CD14-positive monocyte (primary cell): ENCODE data around the gene B4GALT1. TPM values are rescaled to one million over a fixed set of nuclear protein-coding genes. Genes with fewer than 3 reads are reported as not detected.
A peak's percentile ranks its signal among the peaks of the same experiment; 100 is the strongest.

ENCODE experiments used
- DNase-seq, 3 donors: peaks; one replicate each; pipeline ENCODE4 v3.0.0-alpha.2; 2011 to 2022
- H2AFZ ChIP-seq: 2 replicates; pipeline ENCODE4 v1.6.0; 2012; ENCODE audit warnings: mild to moderate bottlenecking, low read depth, low read length, inconsistent platforms; ENCODE audit not compliant: insufficient read depth, poor library complexity, severe bottlenecking
- H3K27ac ChIP-seq, 2 donors: 1 replicate in 1 of 2; 2 replicates in 1 of 2; pipeline ENCODE4 v1.5.1; 2012 to 2013; ENCODE audit warnings: low read length in 2 of 2, control low read depth in 1 of 2, inconsistent platforms in 1 of 2, low read depth in 1 of 2, mild to moderate bottlenecking in 1 of 2
- H3K27me3 ChIP-seq, 2 donors: one replicate each; pipeline versions ENCODE4 v1.6.0 to v1.6.1; 2011 to 2013; ENCODE audit warnings: low read length in 2 of 2; ENCODE audit not compliant: control insufficient read depth in 2 of 2, insufficient read depth in 2 of 2
- H3K36me3 ChIP-seq, 2 donors: replicated peaks in 1 of 2; 1 replicate in 1 of 2; 2 replicates in 1 of 2; pipeline versions ENCODE4 v1.5.1 to v1.6.1; 2012 to 2013; ENCODE audit warnings: low read length in 2 of 2, control low read depth in 1 of 2, inconsistent platforms in 1 of 2, mild to moderate bottlenecking in 1 of 2; ENCODE audit not compliant: insufficient read depth in 2 of 2, control insufficient read depth in 1 of 2
- H3K4me1 ChIP-seq, 2 donors: 1 replicate in 1 of 2; 2 replicates in 1 of 2; pipeline versions ENCODE4 v1.5.1 to v1.6.1; 2012 to 2013; ENCODE audit warnings: low read length in 2 of 2, control low read depth in 1 of 2, inconsistent platforms in 1 of 2, mild to moderate bottlenecking in 1 of 2, moderate library complexity in 1 of 2; ENCODE audit not compliant: insufficient read depth in 2 of 2, control insufficient read depth in 1 of 2
- H3K4me2 ChIP-seq: replicated peaks from 2 replicates; pipeline ENCODE3; 2012; ENCODE audit warnings: low read length, moderate library complexity, mild to moderate bottlenecking; ENCODE audit not compliant: poor library complexity, severe bottlenecking; ENCODE audit errors: extremely low read depth
- H3K4me3 ChIP-seq, 3 experiments: fragments of 200-600 bp in 1 of 3; sonication (generic) in 1 of 3; replicated peaks in 1 of 3; 1 replicate in 2 of 3; 2 replicates in 1 of 3; pipeline ENCODE4 v1.5.1; 2011 to 2013; ENCODE audit warnings: low read length in 3 of 3, mild to moderate bottlenecking in 3 of 3, control low read depth in 2 of 3, low read depth in 2 of 3, inconsistent platforms in 1 of 3, moderate library complexity in 1 of 3
- H3K79me2 ChIP-seq: 2 replicates; pipeline ENCODE4 v1.6.0; 2012; ENCODE audit warnings: mild to moderate bottlenecking, control low read depth, inconsistent platforms, low read length, moderate library complexity; ENCODE audit not compliant: insufficient read depth
- H3K9ac ChIP-seq: 2 replicates; pipeline ENCODE4 v1.6.0; 2017; ENCODE audit warnings: low read length, mild to moderate bottlenecking; ENCODE audit not compliant: insufficient read depth, poor library complexity, severe bottlenecking
- H3K9me3 ChIP-seq, 2 donors: replicated peaks in 1 of 2; 1 replicate in 1 of 2; 2 replicates in 1 of 2; pipeline versions ENCODE4 v1.5.1 to v1.6.1; 2012 to 2013; ENCODE audit warnings: low read length in 2 of 2, control low read depth in 1 of 2; ENCODE audit not compliant: control insufficient read depth in 1 of 2, insufficient read depth in 1 of 2
- H4K20me1 ChIP-seq: 2 replicates; pipeline ENCODE4 v1.6.0; 2012; ENCODE audit warnings: mild to moderate bottlenecking, low read length, control low read depth, moderate library complexity; ENCODE audit not compliant: insufficient read depth
- H3K27ac Mint-ChIP-seq, 7 donors: one replicate each; pipeline ENCODE4 v1.8.0; 2020; ENCODE audit warnings: mild to moderate bottlenecking in 7 of 7, mixed read lengths in 7 of 7, moderate library complexity in 6 of 7, inconsistent platforms in 2 of 7
- H3K27me3 Mint-ChIP-seq, 3 donors: one replicate each; pipeline ENCODE4 v1.8.0; 2021 to 2022; ENCODE audit warnings: low read depth in 3 of 3, mild to moderate bottlenecking in 3 of 3, mixed read lengths in 3 of 3, moderate library complexity in 3 of 3, inconsistent platforms in 1 of 3
- H3K36me3 Mint-ChIP-seq, 2 donors: one replicate each; pipeline ENCODE4 v1.8.0; 2020; ENCODE audit warnings: mixed read lengths in 2 of 2, inconsistent platforms in 1 of 2, mild to moderate bottlenecking in 1 of 2
- H3K4me1 Mint-ChIP-seq: one replicate; pipeline ENCODE4 v1.8.0; 2020; ENCODE audit warnings: mild to moderate bottlenecking, mixed read lengths
- H3K4me3 Mint-ChIP-seq, 2 donors: one replicate each; pipeline ENCODE4 v1.8.0; 2020; ENCODE audit warnings: mild to moderate bottlenecking in 2 of 2, mixed read lengths in 2 of 2, moderate library complexity in 1 of 2
- H3K9me3 Mint-ChIP-seq, 7 donors: one replicate each; pipeline ENCODE4 v1.8.0; 2020 to 2022; ENCODE audit warnings: mixed read lengths in 7 of 7, mild to moderate bottlenecking in 6 of 7, moderate library complexity in 6 of 7, inconsistent platforms in 2 of 7
- WGBS: methylation state at CpG from one replicate; pipeline ENCODE4 v1.1.5; 2013; ENCODE audit warnings: missing lambda C conversion rate; ENCODE audit not compliant: insufficient coverage; 5-methylcytosine and 5-hydroxymethylcytosine counted together
- intact Hi-C, 2 donors: fragments of 100-400 bp; cut with micrococcal nuclease; formaldehyde crosslinking; loops; one replicate each; pipeline versions ENCODE4 v1.15.0 to v1.15.1; 2023
- polyA plus RNA-seq, 3 donors: library from polyadenylated mRNA; depleted of rRNA in 1 of 3; unstranded in 2 of 3; stranded (reverse) in 1 of 3; fragments of 300-500 nt in 2 of 3; fragments of >200 nt in 1 of 3; fragmentation: Illumina TruSeq in 2 of 3; gene quantifications; 1 replicate in 2 of 3; 2 replicates in 1 of 3; pipeline ENCODE4 v1.2.3, GENCODE V29; 2012 to 2021
- TF ChIP-seq, protein P1 (sequence below): fragments of 200-600 bp; IDR thresholded peaks from one replicate; pipeline ENCODE4 v1.8.0; 2022; ENCODE audit warnings: antibody characterized with exemption, mild to moderate bottlenecking

B4GALT1 gene
- polyA plus RNA-seq, 3 donors = 27.6 to 53.7 (median 38.6) TPM

DNA sequence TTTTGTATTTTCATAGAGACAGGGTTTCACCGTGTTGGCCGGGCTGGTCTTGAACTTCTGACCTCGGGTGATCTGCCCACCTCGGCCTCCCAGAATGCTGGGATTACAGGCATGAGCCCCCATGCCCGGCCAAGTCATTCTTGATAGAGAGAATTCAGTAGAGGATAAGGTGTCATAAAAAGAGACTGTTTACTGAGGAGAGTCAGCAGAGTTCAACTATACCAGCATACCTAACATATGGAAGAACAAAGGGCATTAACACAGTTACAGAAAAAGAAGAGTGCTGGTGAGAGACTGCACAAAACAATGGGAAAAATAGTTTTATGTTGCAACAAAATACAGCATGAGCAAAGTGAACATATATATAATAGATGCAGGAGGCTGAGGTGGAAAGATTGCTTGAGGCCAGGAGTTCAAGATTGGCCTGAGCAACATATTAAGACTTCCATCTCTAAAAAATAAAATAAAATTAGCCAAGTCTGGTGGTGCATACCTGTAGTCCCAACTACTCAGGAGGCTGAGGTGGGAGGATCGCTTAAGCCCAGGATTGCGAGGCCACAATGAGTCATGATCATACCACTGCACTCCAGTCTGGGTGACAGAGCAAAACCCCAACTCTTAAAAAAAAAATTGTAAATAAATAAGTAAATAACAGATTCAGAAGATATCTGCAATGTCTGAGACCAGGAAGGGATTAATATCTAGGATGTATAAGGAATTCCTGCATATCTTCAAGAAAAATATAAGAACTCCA, 19.5 kb downstream of the B4GALT1 start:
- 98% methylated on average over 4 of the region's 7 CpGs for WGBS
- Histone ChIP-seq H3K27ac (peak overlapping the region in 1 of 2 donors; percentile 52), H3K27me3 (no peaks in the 10 kb centered on the region), H3K4me3 (no peak overlapping the region), H4K20me1 (peaks cover 99% of the 10 kb centered on the region), H3K4me1 (peaks cover 66 to 83% of the 10 kb centered on the region in 2 donors), H3K9me3 (no peaks in the 10 kb centered on the region), H3K4me2 (no peak overlapping the region), H3K79me2 (peaks cover 100% of the 10 kb centered on the region), H3K36me3 (no peaks in the 10 kb centered on the region), H3K9ac (no peak overlapping the region), H2AFZ (no peak overlapping the region)
- Mint-ChIP-seq H3K27ac (peak overlapping the region in 2 of 7 donors; percentile 71 to 75), H3K4me1 (peaks cover 81% of the 10 kb centered on the region), H3K27me3 (peaks cover 0 to 1% (median 0%) of the 10 kb centered on the region in 3 donors), H3K36me3 (peaks cover 11 to 25% of the 10 kb centered on the region in 2 donors), H3K4me3 (no peak overlapping the region), H3K9me3 (no peaks in the 10 kb centered on the region)
- TF ChIP-seq, protein P1, sequence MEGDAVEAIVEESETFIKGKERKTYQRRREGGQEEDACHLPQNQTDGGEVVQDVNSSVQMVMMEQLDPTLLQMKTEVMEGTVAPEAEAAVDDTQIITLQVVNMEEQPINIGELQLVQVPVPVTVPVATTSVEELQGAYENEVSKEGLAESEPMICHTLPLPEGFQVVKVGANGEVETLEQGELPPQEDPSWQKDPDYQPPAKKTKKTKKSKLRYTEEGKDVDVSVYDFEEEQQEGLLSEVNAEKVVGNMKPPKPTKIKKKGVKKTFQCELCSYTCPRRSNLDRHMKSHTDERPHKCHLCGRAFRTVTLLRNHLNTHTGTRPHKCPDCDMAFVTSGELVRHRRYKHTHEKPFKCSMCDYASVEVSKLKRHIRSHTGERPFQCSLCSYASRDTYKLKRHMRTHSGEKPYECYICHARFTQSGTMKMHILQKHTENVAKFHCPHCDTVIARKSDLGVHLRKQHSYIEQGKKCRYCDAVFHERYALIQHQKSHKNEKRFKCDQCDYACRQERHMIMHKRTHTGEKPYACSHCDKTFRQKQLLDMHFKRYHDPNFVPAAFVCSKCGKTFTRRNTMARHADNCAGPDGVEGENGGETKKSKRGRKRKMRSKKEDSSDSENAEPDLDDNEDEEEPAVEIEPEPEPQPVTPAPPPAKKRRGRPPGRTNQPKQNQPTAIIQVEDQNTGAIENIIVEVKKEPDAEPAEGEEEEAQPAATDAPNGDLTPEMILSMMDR = no peak
- peak in 1 of 3 donors; percentile 36 for DNase-seq
- intact Hi-C loops = no loop called here

DNA sequence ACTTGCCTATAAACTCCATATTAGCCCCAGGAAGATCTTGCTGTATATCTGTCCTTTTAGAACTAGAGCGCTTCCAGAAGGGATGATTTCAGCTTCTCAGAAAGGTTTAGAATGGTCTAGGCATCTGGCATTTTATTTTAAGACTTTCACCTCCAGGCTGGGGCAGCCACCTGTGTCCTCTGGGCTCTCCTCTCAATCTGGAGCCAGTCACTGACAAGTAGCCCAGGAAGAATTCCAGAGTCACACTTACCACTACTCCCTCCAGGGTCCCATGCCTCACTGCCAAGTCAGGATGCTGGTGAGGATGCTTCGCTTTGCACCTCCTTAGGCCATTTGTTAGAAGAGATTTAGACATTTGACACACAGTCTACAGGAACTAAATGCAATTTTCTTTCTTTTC, 20.8 kb downstream of the B4GALT1 start:
- DNase-seq = no peak
- intact Hi-C loops = no loop called here
- Histone ChIP-seq H2AFZ (no peak overlapping the region), H3K4me3 (no peak overlapping the region), H3K27me3 (no peaks in the 10 kb centered on the region), H3K36me3 (no peaks in the 10 kb centered on the region), H3K4me1 (peaks cover 58 to 78% of the 10 kb centered on the region in 2 donors), H3K9me3 (no peaks in the 10 kb centered on the region), H4K20me1 (peaks cover 99% of the 10 kb centered on the region), H3K9ac (no peak overlapping the region), H3K27ac (peak overlapping the region in 1 of 2 donors; percentile 11), H3K79me2 (peaks cover 100% of the 10 kb centered on the region), H3K4me2 (no peak overlapping the region)
- H3K4me1 Mint-ChIP-seq = peaks cover 79% of the 10 kb centered on the region
- H3K4me3 Mint-ChIP-seq = no peak overlapping the region
- H3K36me3 Mint-ChIP-seq = peaks cover 19 to 29% of the 10 kb centered on the region in 2 donors
- 100% methylated on average over 1 of the region's 2 CpGs for WGBS
- no peaks in the 10 kb centered on the region for H3K9me3 Mint-ChIP-seq
- H3K27ac Mint-ChIP-seq = peak overlapping the region in 3 of 7 donors; percentile 37 to 42 (median 40)
- TF ChIP-seq, protein P1 = no peak
- H3K27me3 Mint-ChIP-seq = peaks cover 0 to 1% (median 0%) of the 10 kb centered on the region in 3 donors
